ENCODE results near the gene TBC1D22A. TPM values are rescaled to one million over a fixed set of nuclear protein-coding genes. Genes with fewer than 3 reads are reported as not detected.

Gene TBC1D22A
- polyA plus RNA-seq, 1 donor (not counting 4 experiments of a cell fraction or from before 2014, with no cell fraction given) = 20.9 TPM

- Histone ChIP-seq H3K27me3 (ENCODE audit: control insufficient read depth, extremely low read depth, insufficient read depth, low read length) (no peaks in the 10 kb centered on the region), H3K36me3 (ENCODE audit: control insufficient read depth in 2 of 2, extremely low read depth in 1 of 2, insufficient read depth in 2 of 2, low read length in 2 of 2) (peaks cover 0 to 5% of the 10 kb centered on the region in 2 experiments), H3K9me1 (ENCODE audit: control insufficient read depth, extremely low read depth, insufficient read depth, low read length) (no peaks in the 10 kb centered on the region), H3K79me2 (ENCODE audit: control insufficient read depth, insufficient read depth, low read length) (no peaks in the 10 kb centered on the region), H3K4me2 (ENCODE audit: control insufficient read depth, extremely low read depth, insufficient read depth, low read depth, low read length) (no peak overlapping the region), H4K20me1 (ENCODE audit: control insufficient read depth, extremely low read depth, insufficient read depth, low read length) (no peaks in the 10 kb centered on the region), H3K9ac (ENCODE audit: control insufficient read depth, extremely low read depth, insufficient read depth, low read length) (no peak overlapping the region), H3K4me1 (ENCODE audit: control insufficient read depth, extremely low read depth, insufficient read depth, low read length) (no peaks in the 10 kb centered on the region), H3K4me3 (ENCODE audit: control insufficient read depth in 2 of 3, extremely low read depth in 1 of 3, insufficient read depth in 2 of 3, low read depth in 1 of 3, low read length in 3 of 3) (no peak overlapping the region), H2AFZ (ENCODE audit: control insufficient read depth, low read length) (no peak overlapping the region), H3K27ac (ENCODE audit: control insufficient read depth, insufficient read depth, low read length) (no peak overlapping the region), H3K9me3 (ENCODE audit: control insufficient read depth, low read depth, low read length) (no peaks in the 10 kb centered on the region)
- no peak for DNase-seq (ENCODE audit: low read depth, low spot score)
- no peak for FAIRE-seq
- dilution Hi-C loops (cut with MboI; ENCODE audit: extremely low pct_ligation_motif_present, low sequenced_read_pairs) = no loop called here
- TF ChIP-seq EZH2 (IDR thresholded peaks at IDR 0.05; ENCODE audit: low read length) = no peak
- TF ChIP-seq, protein P1, sequence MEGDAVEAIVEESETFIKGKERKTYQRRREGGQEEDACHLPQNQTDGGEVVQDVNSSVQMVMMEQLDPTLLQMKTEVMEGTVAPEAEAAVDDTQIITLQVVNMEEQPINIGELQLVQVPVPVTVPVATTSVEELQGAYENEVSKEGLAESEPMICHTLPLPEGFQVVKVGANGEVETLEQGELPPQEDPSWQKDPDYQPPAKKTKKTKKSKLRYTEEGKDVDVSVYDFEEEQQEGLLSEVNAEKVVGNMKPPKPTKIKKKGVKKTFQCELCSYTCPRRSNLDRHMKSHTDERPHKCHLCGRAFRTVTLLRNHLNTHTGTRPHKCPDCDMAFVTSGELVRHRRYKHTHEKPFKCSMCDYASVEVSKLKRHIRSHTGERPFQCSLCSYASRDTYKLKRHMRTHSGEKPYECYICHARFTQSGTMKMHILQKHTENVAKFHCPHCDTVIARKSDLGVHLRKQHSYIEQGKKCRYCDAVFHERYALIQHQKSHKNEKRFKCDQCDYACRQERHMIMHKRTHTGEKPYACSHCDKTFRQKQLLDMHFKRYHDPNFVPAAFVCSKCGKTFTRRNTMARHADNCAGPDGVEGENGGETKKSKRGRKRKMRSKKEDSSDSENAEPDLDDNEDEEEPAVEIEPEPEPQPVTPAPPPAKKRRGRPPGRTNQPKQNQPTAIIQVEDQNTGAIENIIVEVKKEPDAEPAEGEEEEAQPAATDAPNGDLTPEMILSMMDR (optimal IDR thresholded peaks at IDR 0.05 in 1 of 3, IDR thresholded peaks at IDR 0.05 in 1 of 3, conservative IDR thresholded peaks at IDR 0.05 in 1 of 3; ENCODE audit: extremely low read depth in 1 of 3, insufficient read depth in 2 of 3, low read length in 3 of 3) = no peak
Observed at GRCh38 chr22:47177334-47177815, 414.9 kb downstream of the TBC1D22A start.

GRCh38 chr22:47178339-47178738, 415.9 kb downstream of the TBC1D22A start:
- Histone ChIP-seq H3K79me2 (ENCODE audit: control insufficient read depth, insufficient read depth, low read length) (no peaks in the 10 kb centered on the region), H4K20me1 (ENCODE audit: control insufficient read depth, extremely low read depth, insufficient read depth, low read length) (no peaks in the 10 kb centered on the region), H3K9ac (ENCODE audit: control insufficient read depth, extremely low read depth, insufficient read depth, low read length) (no peak overlapping the region), H2AFZ (ENCODE audit: control insufficient read depth, low read length) (no peak overlapping the region), H3K4me1 (ENCODE audit: control insufficient read depth, extremely low read depth, insufficient read depth, low read length) (no peaks in the 10 kb centered on the region), H3K27me3 (ENCODE audit: control insufficient read depth, extremely low read depth, insufficient read depth, low read length) (no peaks in the 10 kb centered on the region), H3K4me2 (ENCODE audit: control insufficient read depth, extremely low read depth, insufficient read depth, low read depth, low read length) (no peak overlapping the region), H3K27ac (ENCODE audit: control insufficient read depth, insufficient read depth, low read length) (no peak overlapping the region), H3K9me3 (ENCODE audit: control insufficient read depth, low read depth, low read length) (no peaks in the 10 kb centered on the region), H3K4me3 (ENCODE audit: control insufficient read depth in 2 of 3, extremely low read depth in 1 of 3, insufficient read depth in 2 of 3, low read depth in 1 of 3, low read length in 3 of 3) (no peak overlapping the region), H3K9me1 (ENCODE audit: control insufficient read depth, extremely low read depth, insufficient read depth, low read length) (no peaks in the 10 kb centered on the region), H3K36me3 (ENCODE audit: control insufficient read depth in 2 of 2, extremely low read depth in 1 of 2, insufficient read depth in 2 of 2, low read length in 2 of 2) (peaks cover 0 to 5% of the 10 kb centered on the region in 2 experiments)
- FAIRE-seq = no peak
- no peak for DNase-seq (ENCODE audit: low read depth, low spot score)
- TF ChIP-seq, protein P1 (optimal IDR thresholded peaks at IDR 0.05 in 1 of 3, IDR thresholded peaks at IDR 0.05 in 1 of 3, conservative IDR thresholded peaks at IDR 0.05 in 1 of 3; ENCODE audit: extremely low read depth in 1 of 3, insufficient read depth in 2 of 3, low read length in 3 of 3) = no peak
- TF ChIP-seq EZH2 (IDR thresholded peaks at IDR 0.05; ENCODE audit: low read length) = no peak
- dilution Hi-C loops (cut with MboI; ENCODE audit: extremely low pct_ligation_motif_present, low sequenced_read_pairs) = no loop called here

All from keratinocyte (primary cell).